ENCODE data around the gene SGMS2. TPM values are rescaled to one million over a fixed set of nuclear protein-coding genes. Genes with fewer than 3 reads are reported as not detected.
A peak's percentile ranks its signal among the peaks of the same experiment; 100 is the strongest.

Gene SGMS2
- polyA plus RNA-seq, 1 donor = 35.3 TPM

DNA sequence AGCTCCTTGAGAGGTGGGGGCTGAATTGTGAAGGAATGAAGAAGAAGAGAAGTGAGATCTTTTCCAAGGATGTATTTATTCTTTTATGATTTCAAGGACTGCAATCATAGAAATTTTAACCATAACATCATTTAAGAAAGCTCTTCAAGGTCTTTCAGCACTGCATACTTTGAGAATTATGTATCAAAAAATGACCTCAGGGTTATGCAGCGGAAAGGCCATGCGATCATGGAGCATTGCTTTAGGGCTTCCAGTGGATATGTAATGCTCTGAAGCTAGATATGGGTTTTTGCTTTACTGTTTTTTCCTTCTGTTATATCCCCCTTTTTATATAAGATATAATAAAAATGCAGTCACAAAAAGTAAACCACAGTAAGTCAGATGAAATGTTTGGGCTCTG, 38.7 kb downstream of the SGMS2 start:
- no peak for DNase-seq
- Histone ChIP-seq H3K4me1 (ENCODE audit: control insufficient read depth, insufficient read depth, low read length) (peaks cover 5% of the 10 kb centered on the region), H3K27me3 (ENCODE audit: control insufficient read depth, insufficient read depth, low read length) (no peaks in the 10 kb centered on the region), H3K4me3 (ENCODE audit: low read length) (no peak overlapping the region), H3K27ac (ENCODE audit: low read length) (no peak overlapping the region), H3K36me3 (ENCODE audit: control insufficient read depth, insufficient read depth, low read length) (peaks cover 6% of the 10 kb centered on the region), H3K9me3 (ENCODE audit: control insufficient read depth, low read depth, low read length) (no peaks in the 10 kb centered on the region)
- 90% methylated on average over 2 of the region's 2 CpGs for WGBS (ENCODE audit: insufficient coverage, low lambda C conversion rate)

DNA sequence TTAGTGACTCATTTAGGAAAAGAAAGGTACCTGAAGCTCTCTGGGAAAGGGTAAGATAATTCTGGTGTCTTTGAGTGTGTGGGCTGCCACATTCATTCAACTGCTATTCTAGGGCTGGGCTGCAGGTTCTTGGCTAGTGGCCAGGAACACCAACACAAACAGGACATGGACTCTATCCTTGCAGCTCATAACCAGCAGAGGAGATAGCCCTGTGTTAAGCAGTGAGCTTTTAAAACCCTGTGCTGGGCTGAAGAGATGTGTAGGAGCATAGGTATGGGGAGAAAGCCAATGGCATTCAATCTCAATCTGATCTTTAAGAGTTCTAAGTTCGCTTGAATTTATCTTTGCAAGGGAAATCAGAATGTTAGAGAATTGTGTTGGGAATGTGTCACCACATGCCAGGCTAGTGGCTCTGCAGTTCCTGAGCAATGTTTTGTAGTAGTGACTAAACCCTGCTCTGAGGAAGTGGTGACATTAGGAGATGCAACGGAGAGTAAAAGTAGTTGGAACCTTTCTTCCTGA, 39.2 kb downstream of the SGMS2 start:
- H3K27ac ChIP-seq (ENCODE audit: low read length) = peak overlapping the region; percentile 28
- WGBS (ENCODE audit: insufficient coverage, low lambda C conversion rate) = 83% methylated on average over 1 of the region's 2 CpGs

GRCh38 chr4:107866726-107867125, 42.0 kb downstream of the SGMS2 start:
- no peak for DNase-seq
- Histone ChIP-seq H3K4me1 (ENCODE audit: control insufficient read depth, insufficient read depth, low read length) (peaks cover 5% of the 10 kb centered on the region), H3K36me3 (ENCODE audit: control insufficient read depth, insufficient read depth, low read length) (no peaks in the 10 kb centered on the region), H3K27me3 (ENCODE audit: control insufficient read depth, insufficient read depth, low read length) (no peaks in the 10 kb centered on the region), H3K9me3 (ENCODE audit: control insufficient read depth, low read depth, low read length) (no peaks in the 10 kb centered on the region), H3K4me3 (ENCODE audit: low read length) (no peak overlapping the region), H3K27ac (ENCODE audit: low read length) (no peak overlapping the region)
- WGBS (ENCODE audit: insufficient coverage, low lambda C conversion rate) = 100% methylated on average over 1 of the region's 1 CpG

More for the DNA sequence above, 39.2 kb downstream of the SGMS2 start:
- no peak overlapping the region for H3K4me3 ChIP-seq (ENCODE audit: low read length)
- no peaks in the 10 kb centered on the region for H3K27me3 ChIP-seq (ENCODE audit: control insufficient read depth, insufficient read depth, low read length)
- DNase-seq = peak; percentile 50 to 76
- peaks cover 6% of the 10 kb centered on the region for H3K36me3 ChIP-seq (ENCODE audit: control insufficient read depth, insufficient read depth, low read length)
- peaks cover 5% of the 10 kb centered on the region for H3K4me1 ChIP-seq (ENCODE audit: control insufficient read depth, insufficient read depth, low read length)
- no peaks in the 10 kb centered on the region for H3K9me3 ChIP-seq (ENCODE audit: control insufficient read depth, low read depth, low read length)

DNA sequence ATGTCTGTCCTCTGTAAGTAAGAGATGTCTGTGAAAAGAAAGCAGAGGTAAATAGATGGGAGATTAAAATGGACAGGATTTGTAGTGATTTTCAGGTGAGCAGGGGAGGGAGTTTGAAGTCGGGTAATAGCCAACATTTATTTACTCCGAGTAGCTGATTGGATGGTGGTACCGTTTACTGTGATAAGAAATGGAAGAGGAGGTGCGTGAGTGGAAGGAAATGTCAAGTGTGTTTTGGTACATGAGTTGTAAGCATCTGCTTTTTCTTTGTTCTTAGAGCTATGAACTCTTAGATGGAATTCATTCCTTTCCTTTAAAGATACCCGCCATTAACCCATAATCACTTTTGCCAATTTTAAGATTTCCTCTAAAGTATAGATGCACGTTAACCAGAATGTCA, 45.5 kb downstream of the SGMS2 start:
- Histone ChIP-seq H3K9me3 (ENCODE audit: control insufficient read depth, low read depth, low read length) (no peaks in the 10 kb centered on the region), H3K27me3 (ENCODE audit: control insufficient read depth, insufficient read depth, low read length) (no peaks in the 10 kb centered on the region), H3K27ac (ENCODE audit: low read length) (no peak overlapping the region), H3K36me3 (ENCODE audit: control insufficient read depth, insufficient read depth, low read length) (no peaks in the 10 kb centered on the region), H3K4me3 (ENCODE audit: low read length) (no peak overlapping the region), H3K4me1 (ENCODE audit: control insufficient read depth, insufficient read depth, low read length) (no peaks in the 10 kb centered on the region)
- no peak for DNase-seq
- WGBS (ENCODE audit: insufficient coverage, low lambda C conversion rate) = 94% methylated on average over 4 of the region's 6 CpGs

GRCh38 chr4:107870916-107871786, 46.4 kb downstream of the SGMS2 start:
- Histone ChIP-seq H3K4me3 (ENCODE audit: low read length) (no peak overlapping the region), H3K9me3 (ENCODE audit: control insufficient read depth, low read depth, low read length) (no peaks in the 10 kb centered on the region), H3K36me3 (ENCODE audit: control insufficient read depth, insufficient read depth, low read length) (no peaks in the 10 kb centered on the region), H3K4me1 (ENCODE audit: control insufficient read depth, insufficient read depth, low read length) (no peaks in the 10 kb centered on the region), H3K27me3 (ENCODE audit: control insufficient read depth, insufficient read depth, low read length) (no peaks in the 10 kb centered on the region), H3K27ac (ENCODE audit: low read length) (no peak overlapping the region)
- 36% methylated on average over 5 of the region's 8 CpGs for WGBS (ENCODE audit: insufficient coverage, low lambda C conversion rate)
- DNase-seq = peak in 1 of 2 donors; percentile 20

- Histone ChIP-seq H3K27ac (ENCODE audit: low read length) (no peak overlapping the region), H3K27me3 (ENCODE audit: control insufficient read depth, insufficient read depth, low read length) (no peaks in the 10 kb centered on the region), H3K36me3 (ENCODE audit: control insufficient read depth, insufficient read depth, low read length) (no peaks in the 10 kb centered on the region), H3K4me3 (ENCODE audit: low read length) (no peak overlapping the region), H3K9me3 (ENCODE audit: control insufficient read depth, low read depth, low read length) (no peaks in the 10 kb centered on the region), H3K4me1 (ENCODE audit: control insufficient read depth, insufficient read depth, low read length) (no peaks in the 10 kb centered on the region)
- no peak for DNase-seq
- WGBS (ENCODE audit: insufficient coverage, low lambda C conversion rate) = no CpG with 5 or more reads among the region's 3 CpGs
Observed at GRCh38 chr4:107874024-107874423, 49.3 kb downstream of the SGMS2 start.

- no peak for DNase-seq
- Histone ChIP-seq H3K27ac (ENCODE audit: low read length) (no peak overlapping the region), H3K27me3 (ENCODE audit: control insufficient read depth, insufficient read depth, low read length) (no peaks in the 10 kb centered on the region), H3K9me3 (ENCODE audit: control insufficient read depth, low read depth, low read length) (no peaks in the 10 kb centered on the region), H3K4me1 (ENCODE audit: control insufficient read depth, insufficient read depth, low read length) (no peaks in the 10 kb centered on the region), H3K36me3 (ENCODE audit: control insufficient read depth, insufficient read depth, low read length) (no peaks in the 10 kb centered on the region), H3K4me3 (ENCODE audit: low read length) (no peak overlapping the region)
- no CpG with 5 or more reads among the region's 1 CpG for WGBS (ENCODE audit: insufficient coverage, low lambda C conversion rate)
Observed at GRCh38 chr4:107876099-107876498, 51.4 kb downstream of the SGMS2 start.

- H3K27ac ChIP-seq (ENCODE audit: low read length) = no peak overlapping the region
- WGBS (ENCODE audit: insufficient coverage, low lambda C conversion rate) = no CpG with 5 or more reads among the region's 3 CpGs
- H3K27me3 ChIP-seq (ENCODE audit: control insufficient read depth, insufficient read depth, low read length) = no peaks in the 10 kb centered on the region
- H3K9me3 ChIP-seq (ENCODE audit: control insufficient read depth, low read depth, low read length) = no peaks in the 10 kb centered on the region
- DNase-seq = no peak
- no peak overlapping the region for H3K4me3 ChIP-seq (ENCODE audit: low read length)
- no peaks in the 10 kb centered on the region for H3K4me1 ChIP-seq (ENCODE audit: control insufficient read depth, insufficient read depth, low read length)
- H3K36me3 ChIP-seq (ENCODE audit: control insufficient read depth, insufficient read depth, low read length) = no peaks in the 10 kb centered on the region
Observed at GRCh38 chr4:107877361-107877760, 52.6 kb downstream of the SGMS2 start.

DNA sequence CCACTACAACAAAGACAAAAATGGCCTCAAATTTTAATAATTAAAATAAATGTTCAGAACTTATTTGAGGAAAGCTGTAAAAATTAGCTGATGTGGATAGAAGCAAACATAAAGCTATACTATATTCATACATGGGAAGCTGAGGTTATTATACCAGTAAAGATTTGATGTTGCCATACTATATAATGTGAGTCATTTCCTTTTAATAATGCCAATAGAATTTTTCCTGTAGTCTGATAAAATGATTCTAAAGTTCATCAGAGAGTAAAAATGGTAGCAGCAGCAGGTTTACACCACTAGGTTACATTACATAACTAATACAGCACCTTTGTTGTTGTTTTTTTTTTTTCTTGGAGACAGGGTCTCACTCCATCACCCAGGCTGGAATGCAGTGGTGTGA, 61.1 kb downstream of the SGMS2 start:
- no peak for DNase-seq
- Histone ChIP-seq H3K27me3 (ENCODE audit: control insufficient read depth, insufficient read depth, low read length) (no peaks in the 10 kb centered on the region), H3K27ac (ENCODE audit: low read length) (no peak overlapping the region), H3K9me3 (ENCODE audit: control insufficient read depth, low read depth, low read length) (peaks cover 2% of the 10 kb centered on the region), H3K4me1 (ENCODE audit: control insufficient read depth, insufficient read depth, low read length) (no peaks in the 10 kb centered on the region), H3K36me3 (ENCODE audit: control insufficient read depth, insufficient read depth, low read length) (no peaks in the 10 kb centered on the region), H3K4me3 (ENCODE audit: low read length) (no peak overlapping the region)

DNA sequence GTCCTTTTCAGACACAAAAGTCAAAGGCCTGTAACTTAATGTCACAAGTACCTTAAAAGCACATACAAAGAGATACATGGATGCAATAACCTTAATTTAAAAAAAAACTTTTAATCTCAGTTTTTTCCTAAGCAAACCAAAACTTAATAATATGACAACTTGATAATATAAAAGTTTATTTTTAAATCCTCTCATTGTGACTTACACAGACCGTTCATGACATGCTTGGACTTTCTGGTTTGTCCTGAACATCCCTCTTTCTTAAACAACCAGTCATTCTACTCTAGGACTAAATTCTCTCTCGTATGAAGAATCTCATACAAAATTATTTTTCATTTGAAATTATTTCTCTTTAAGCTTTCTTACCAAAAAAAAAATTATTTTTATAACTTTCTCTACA, 63.5 kb downstream of the SGMS2 start:
- WGBS (ENCODE audit: insufficient coverage, low lambda C conversion rate) = 50% methylated on average over 2 of the region's 2 CpGs

GRCh38 chr4:107890779-107891178, 66.0 kb downstream of the SGMS2 start:
- Histone ChIP-seq H3K4me3 (ENCODE audit: low read length) (no peak overlapping the region), H3K27me3 (ENCODE audit: control insufficient read depth, insufficient read depth, low read length) (no peaks in the 10 kb centered on the region), H3K27ac (ENCODE audit: low read length) (no peak overlapping the region), H3K4me1 (ENCODE audit: control insufficient read depth, insufficient read depth, low read length) (no peaks in the 10 kb centered on the region), H3K9me3 (ENCODE audit: control insufficient read depth, low read depth, low read length) (peaks cover 2% of the 10 kb centered on the region), H3K36me3 (ENCODE audit: control insufficient read depth, insufficient read depth, low read length) (no peaks in the 10 kb centered on the region)
- WGBS (ENCODE audit: insufficient coverage, low lambda C conversion rate) = 100% methylated on average over 2 of the region's 2 CpGs
- DNase-seq = no peak

More for the DNA sequence above, 63.5 kb downstream of the SGMS2 start:
- Histone ChIP-seq H3K9me3 (ENCODE audit: control insufficient read depth, low read depth, low read length) (peaks cover 2% of the 10 kb centered on the region), H3K27ac (ENCODE audit: low read length) (no peak overlapping the region), H3K4me1 (ENCODE audit: control insufficient read depth, insufficient read depth, low read length) (no peaks in the 10 kb centered on the region), H3K27me3 (ENCODE audit: control insufficient read depth, insufficient read depth, low read length) (no peaks in the 10 kb centered on the region), H3K36me3 (ENCODE audit: control insufficient read depth, insufficient read depth, low read length) (no peaks in the 10 kb centered on the region), H3K4me3 (ENCODE audit: low read length) (no peak overlapping the region)
- DNase-seq = no peak

Measured in large intestine (tissue), 3 donors.